Calu3 (cell line): ENCODE data around the gene CST3. TPM values are rescaled to one million over a fixed set of nuclear protein-coding genes. Genes with fewer than 3 reads are reported as not detected.
"Not testable (repeated sequence)": the region's sequence is repeated elsewhere in the genome, so short reads cannot be mapped to it uniquely, and the experiment has no call there.

ENCODE experiments used
- BruUV-seq: library from RNA; stranded (reverse); fragments of 400-500 nt; replicated peaks from 2 replicates; lab custom pipeline; 2021; lab: Mats Ljungman, UMichigan
- CTCF ChIA-PET: fragments of 300-600 bp; sonication (Branson Sonifier 250); formaldehyde crosslinking; loops from one replicate; lab custom pipeline; 2022; ENCODE audit warnings: antibody characterized with exemption; lab: Charles Lee
- DNase-seq: peaks from one replicate; pipeline ENCODE4 v3.0.0; 2022
- H3K27ac Mint-ChIP-seq: one replicate; pipeline ENCODE4 v1.8.0; 2022; ENCODE audit warnings: mixed read lengths; ENCODE audit not compliant: unreplicated experiment
- H3K27me3 Mint-ChIP-seq: one replicate; pipeline ENCODE4 v1.8.0; 2022; ENCODE audit warnings: mixed read lengths; ENCODE audit not compliant: unreplicated experiment
- H3K36me3 Mint-ChIP-seq: one replicate; pipeline ENCODE4 v1.8.0; 2022; ENCODE audit warnings: mild to moderate bottlenecking, moderate library complexity, mixed read lengths; ENCODE audit not compliant: insufficient read depth, unreplicated experiment
- H3K4me1 Mint-ChIP-seq: one replicate; pipeline ENCODE4 v1.8.0; 2022; ENCODE audit warnings: mild to moderate bottlenecking, low read depth, mixed read lengths; ENCODE audit not compliant: unreplicated experiment
- H3K4me3 Mint-ChIP-seq: one replicate; pipeline ENCODE4 v1.8.0; 2022; ENCODE audit warnings: mild to moderate bottlenecking, low read depth, moderate library complexity, mixed read lengths; ENCODE audit not compliant: unreplicated experiment
- H3K9me3 Mint-ChIP-seq: one replicate; pipeline ENCODE4 v1.8.0; 2022; ENCODE audit warnings: low read depth, mixed read lengths; ENCODE audit not compliant: unreplicated experiment
- intact Hi-C: fragments of 100-400 bp; cut with micrococcal nuclease; formaldehyde crosslinking; loops from one replicate; pipeline ENCODE4 v1.10.0; 2022; ENCODE audit not compliant: unreplicated experiment
- total RNA-seq: library from RNA; stranded (reverse); gene quantifications from 2 replicates; pipeline ENCODE4 v1.2.3, GENCODE V29; 2022
- TF ChIP-seq, protein P1 (sequence below): fragments of 200-600 bp; IDR thresholded peaks from one replicate; pipeline ENCODE4 v1.8.0; 2022; ENCODE audit warnings: antibody characterized with exemption; ENCODE audit not compliant: unreplicated experiment

Gene CST3
- total RNA-seq, 1 experiment from 2014 or later, result 95.7 TPM

DNA sequence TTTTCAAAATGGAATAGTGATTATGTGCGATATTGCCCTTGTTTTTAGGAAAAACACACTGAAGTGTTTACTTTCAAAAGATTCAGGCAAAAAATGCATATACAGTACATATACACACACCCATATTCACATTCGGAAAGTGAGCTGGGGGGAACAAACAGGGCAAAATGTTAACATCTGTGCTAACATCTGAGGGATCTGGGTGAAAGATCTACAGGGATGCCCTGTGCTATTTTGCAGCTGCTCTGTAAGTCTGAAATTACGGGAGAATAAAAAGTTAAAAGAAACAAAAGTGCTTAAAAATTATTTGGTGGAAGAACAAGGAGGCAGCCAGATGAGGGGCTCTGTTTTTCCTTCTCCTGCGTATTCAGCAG, 860 bp downstream of the CST3 start:
- intact Hi-C loops, result no loop called here
- Mint-ChIP-seq H3K4me3 (peak overlapping the region; percentile 73), H3K36me3 (peaks cover 8% of the 10 kb centered on the region), H3K27me3 (no peaks in the 10 kb centered on the region), H3K4me1 (no peaks in the 10 kb centered on the region), H3K9me3 (no peaks in the 10 kb centered on the region), H3K27ac (no peak overlapping the region)
- CTCF ChIA-PET, result no interaction called here
- BruUV-seq, result no TSS peak
- DNase-seq, result no peak
- TF ChIP-seq, protein P1, sequence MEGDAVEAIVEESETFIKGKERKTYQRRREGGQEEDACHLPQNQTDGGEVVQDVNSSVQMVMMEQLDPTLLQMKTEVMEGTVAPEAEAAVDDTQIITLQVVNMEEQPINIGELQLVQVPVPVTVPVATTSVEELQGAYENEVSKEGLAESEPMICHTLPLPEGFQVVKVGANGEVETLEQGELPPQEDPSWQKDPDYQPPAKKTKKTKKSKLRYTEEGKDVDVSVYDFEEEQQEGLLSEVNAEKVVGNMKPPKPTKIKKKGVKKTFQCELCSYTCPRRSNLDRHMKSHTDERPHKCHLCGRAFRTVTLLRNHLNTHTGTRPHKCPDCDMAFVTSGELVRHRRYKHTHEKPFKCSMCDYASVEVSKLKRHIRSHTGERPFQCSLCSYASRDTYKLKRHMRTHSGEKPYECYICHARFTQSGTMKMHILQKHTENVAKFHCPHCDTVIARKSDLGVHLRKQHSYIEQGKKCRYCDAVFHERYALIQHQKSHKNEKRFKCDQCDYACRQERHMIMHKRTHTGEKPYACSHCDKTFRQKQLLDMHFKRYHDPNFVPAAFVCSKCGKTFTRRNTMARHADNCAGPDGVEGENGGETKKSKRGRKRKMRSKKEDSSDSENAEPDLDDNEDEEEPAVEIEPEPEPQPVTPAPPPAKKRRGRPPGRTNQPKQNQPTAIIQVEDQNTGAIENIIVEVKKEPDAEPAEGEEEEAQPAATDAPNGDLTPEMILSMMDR, result no peak

DNA sequence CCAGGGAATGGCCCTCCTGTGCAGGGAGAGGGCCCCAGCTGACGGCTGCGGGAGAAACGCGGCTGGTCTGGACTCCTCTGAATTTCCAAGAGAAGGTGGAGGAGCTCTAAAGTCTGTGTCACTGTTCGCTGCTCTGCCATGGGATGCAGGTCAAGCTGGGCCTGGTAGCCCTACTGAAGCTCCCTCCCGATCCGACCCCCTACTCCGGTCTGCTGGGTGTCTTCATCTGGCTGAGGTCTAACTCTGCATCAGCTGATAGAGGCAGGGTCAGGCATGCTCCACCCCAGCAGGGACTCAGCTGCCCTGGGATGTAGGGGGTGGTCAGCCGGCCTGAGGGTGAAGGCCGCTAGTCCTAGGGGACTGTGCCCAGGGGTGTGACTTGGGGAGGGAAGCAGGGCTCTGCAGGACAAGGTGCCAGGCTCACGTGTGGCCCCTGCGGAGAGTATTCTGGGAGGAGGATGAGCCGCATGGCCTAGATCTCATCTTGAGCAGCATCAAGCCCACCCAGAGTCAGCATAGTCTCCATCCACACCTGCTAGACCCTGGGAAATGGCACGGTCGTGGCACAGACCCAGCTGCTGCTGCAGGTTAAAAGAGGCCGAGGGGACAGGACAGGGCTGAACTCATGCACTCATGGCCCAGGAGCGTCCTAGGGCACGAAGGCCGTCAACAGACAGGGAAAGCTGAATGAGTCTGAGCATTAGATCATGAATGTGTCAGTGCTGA, 1.4 kb downstream of the CST3 start:
- intact Hi-C loops, result no loop called here
- CTCF ChIA-PET, result no interaction called here
- no peak overlapping the region for H3K27ac Mint-ChIP-seq

DNA sequence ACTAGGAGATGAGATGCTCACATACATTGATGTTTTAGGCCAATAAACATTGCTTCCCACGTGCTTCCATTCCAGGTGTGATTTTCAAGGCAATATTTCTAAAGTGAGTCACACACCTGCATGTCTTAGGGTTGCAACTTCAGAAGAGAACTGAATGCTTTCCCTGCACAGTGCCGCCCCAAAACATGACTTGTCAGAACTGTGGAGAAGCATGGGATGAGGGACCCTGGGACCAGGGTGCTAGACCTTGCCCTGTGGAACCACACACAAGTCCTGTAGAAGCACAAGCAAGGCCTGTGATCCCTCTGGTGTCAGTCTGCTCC, 2.0 kb downstream of the CST3 start:
- DNase-seq, H3K4me1 Mint-ChIP-seq, CTCF ChIA-PET, H3K27me3 Mint-ChIP-seq, H3K9me3 Mint-ChIP-seq, H3K27ac Mint-ChIP-seq, H3K36me3 Mint-ChIP-seq, BruUV-seq, intact Hi-C loops: not testable (repeated sequence)
- peak overlapping the region; percentile 73 for H3K4me3 Mint-ChIP-seq

More for the DNA sequence above, 1.4 kb downstream of the CST3 start:
- Mint-ChIP-seq H3K36me3 (peaks cover 8% of the 10 kb centered on the region), H3K4me1 (no peaks in the 10 kb centered on the region), H3K9me3 (no peaks in the 10 kb centered on the region), H3K27me3 (no peaks in the 10 kb centered on the region), H3K4me3 (peak overlapping the region; percentile 73)
- TSS peak; percentile 79 for BruUV-seq
- DNase-seq, result no peak
- TF ChIP-seq, protein P1, result no peak

DNA sequence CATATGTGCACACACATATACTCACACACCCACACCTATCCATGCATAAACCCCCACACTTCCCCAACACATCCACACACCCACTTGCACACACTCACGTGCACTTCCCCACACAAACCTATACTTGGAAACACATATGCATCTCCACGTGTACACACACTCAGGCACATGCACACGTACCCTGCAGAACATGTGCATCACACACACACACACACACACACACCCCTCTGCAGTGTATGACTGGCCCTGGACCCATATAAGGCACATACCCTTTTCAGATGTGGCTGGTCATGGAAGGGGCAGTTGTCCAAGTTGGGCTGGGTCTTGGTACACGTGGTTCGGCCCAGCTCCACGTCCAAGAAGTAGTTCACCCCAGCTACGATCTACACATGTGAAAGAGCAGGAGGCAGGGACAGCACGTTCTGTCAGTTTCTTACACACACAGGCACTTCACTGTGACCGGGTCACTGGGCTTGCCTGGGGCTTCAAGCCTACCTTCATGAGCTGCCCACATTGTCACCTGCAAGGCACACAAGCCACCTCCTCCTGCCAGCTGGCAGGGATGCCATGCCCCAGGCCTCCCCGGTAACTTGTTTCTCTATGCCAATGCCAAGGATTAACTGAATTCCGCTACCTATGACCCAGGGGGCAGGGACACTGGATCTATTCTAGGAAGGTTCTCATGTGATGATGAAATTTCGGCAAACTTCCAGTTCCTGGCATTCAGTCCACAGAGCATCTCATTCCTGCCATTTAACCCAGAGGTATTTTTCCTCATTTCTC, 2.6 kb downstream of the CST3 start:
- H3K4me1 Mint-ChIP-seq, result no peaks in the 10 kb centered on the region
- CTCF ChIA-PET, result no interaction called here
- DNase-seq, result no peak

More for the DNA sequence above, 2.6 kb downstream of the CST3 start:
- Mint-ChIP-seq H3K36me3 (peaks cover 8% of the 10 kb centered on the region), H3K4me3 (no peak overlapping the region), H3K9me3 (no peaks in the 10 kb centered on the region), H3K27me3 (no peaks in the 10 kb centered on the region), H3K27ac (no peak overlapping the region)
- intact Hi-C loops, result no loop called here
- TF ChIP-seq, protein P1, result no peak
- BruUV-seq, result no TSS peak
